Measurements from ENCODE around the gene ELN.

- TF ChIP-seq CTCF (IDR thresholded peaks at IDR 0.05) (no peak), POLR2A (IDR thresholded peaks at IDR 0.05) (no peak)
Observed at GRCh38 chr7:74053589-74054186, 25.7 kb downstream of the ELN start.
